Purkinje cell (primary cell): ENCODE data around the gene DOK6. TPM values are rescaled to one million over a fixed set of nuclear protein-coding genes. Genes with fewer than 3 reads are reported as not detected.

Source experiments
- polyA plus RNA-seq: library from polyadenylated mRNA; unstranded; fragments of >200 nt; fragmentation: Nextera tagmentation; gene quantifications from 2 replicates; pipeline ENCODE4 v1.2.1, GENCODE V29; 2014

Gene DOK6
- polyA plus RNA-seq = 0.76 and 2.1 TPM in 2 replicates

DNA sequence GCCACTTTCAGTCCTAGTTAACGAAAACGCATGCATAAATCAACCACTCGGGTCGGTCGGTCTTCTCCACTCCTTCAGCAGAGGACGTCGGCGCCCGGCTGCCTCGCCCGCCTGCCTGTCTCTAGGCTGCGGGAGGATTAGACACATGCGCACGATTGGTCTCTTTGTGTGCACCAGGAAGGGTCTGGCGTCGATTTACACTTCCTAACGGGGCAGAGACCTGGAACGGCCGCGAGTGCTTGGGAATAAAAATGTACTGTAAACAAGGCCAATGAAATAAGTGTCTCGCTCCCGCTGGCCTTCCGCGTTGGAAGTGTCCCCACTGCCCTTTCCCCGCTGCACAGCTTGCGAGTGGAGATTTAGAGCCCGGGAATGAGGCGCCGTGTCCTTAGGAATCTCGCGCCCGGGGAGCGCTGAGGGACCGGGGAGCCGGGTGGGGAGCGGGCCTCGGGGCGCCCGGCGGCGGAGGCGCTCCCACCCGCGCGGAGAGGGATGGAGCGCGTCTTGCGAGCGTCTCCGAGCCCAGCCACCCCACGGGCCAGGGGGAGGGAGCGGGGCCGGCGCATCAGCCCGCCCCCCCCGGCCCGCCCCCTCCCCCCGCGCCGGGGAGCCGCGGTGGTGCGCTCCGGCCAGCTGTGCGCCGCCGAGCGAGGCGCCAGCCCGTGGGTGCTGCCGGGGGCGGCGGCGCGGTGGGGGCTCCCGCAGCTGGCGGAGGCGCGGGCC, at the start of gene DOK6:
TSS of gene DOK6 (plus strand) at position 636 of the 723 bp plus-strand sequence.

